HG02970 (cell line): ENCODE measurements around the gene ARHGAP15.

Experiments used
- ATAC-seq: cut with Tn5 transposase; IDR thresholded peaks from one replicate; pipeline ENCODE4 v1.9.1; 2021; ENCODE audit warnings: mild to moderate bottlenecking, moderate library complexity, moderate number of reproducible peaks; ENCODE audit not compliant: unreplicated experiment, low FRiP score

Gene ARHGAP15

DNA sequence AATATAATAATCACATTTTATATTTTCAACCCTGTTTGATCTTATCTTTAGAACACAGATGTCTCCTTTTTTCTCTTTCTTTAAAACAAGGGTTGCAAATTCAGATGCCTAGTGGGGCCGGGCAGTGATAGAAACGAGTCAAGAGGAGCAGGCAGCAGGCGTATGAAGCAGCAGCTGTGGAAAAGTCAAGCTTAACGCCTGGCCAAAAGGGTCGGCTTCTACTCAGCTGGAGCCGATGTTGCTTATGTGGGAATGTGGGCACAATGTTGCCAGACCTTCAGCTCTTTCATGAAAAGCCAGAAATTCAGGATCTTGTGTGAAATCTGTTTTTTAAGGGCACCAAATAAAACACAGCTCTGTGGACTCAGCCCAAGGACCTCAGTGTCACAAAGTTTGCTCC, 642.7 kb downstream of the ARHGAP15 start:
- ATAC-seq = no peak

DNA sequence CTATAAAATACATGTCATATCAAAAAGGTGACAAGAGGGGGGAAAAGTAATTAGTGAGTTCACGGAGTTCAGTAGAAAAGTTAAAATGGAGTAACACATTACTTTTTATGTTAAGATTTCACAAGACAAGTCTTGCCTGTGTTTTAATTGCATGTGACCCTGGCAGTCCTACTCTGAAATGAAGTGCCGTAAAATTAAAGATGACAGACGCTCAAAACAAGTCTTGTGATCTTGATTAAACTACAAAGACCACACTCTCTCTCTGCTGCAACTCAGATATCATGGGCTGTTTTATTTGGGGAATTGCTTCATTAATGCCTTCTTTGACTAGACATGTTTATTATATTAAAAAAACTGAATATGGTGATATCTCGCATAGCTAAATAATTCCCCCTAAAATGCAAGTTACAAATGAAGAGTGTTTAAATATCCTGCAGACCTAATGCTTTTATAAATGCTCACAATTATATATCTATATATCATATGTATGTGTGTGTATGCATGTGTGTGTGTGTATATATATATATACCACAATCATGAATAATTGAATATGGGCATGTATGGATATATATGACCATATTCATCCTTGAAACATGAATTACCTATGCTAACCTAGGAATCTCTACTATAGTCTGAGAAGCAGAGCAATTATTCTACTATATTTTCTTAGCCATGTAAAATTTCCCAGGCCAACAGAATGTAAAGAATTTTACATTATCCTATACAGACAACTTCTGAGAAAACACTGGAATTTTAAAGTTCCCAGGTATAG, 647.5 kb downstream of the ARHGAP15 start:
- ATAC-seq = no peak

DNA sequence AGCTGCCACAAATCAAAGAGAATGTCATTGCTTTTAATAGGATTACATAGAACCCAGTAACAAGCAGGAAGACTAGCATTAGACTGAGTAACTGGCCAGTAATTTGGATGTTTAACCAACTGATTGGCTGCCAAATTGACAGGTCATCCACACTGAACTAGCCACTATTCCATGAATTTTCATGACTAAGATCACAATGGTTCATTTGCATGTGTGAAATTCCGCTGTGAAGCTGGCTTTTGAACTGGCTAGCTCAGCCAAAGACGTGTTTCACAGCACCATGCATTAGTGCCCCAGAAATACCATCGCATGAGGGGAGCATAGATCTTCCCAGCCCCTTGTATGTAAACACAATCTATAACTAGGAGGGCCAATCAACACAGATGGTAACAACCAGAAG, 649.8 kb downstream of the ARHGAP15 start:
- ATAC-seq = no peak

DNA sequence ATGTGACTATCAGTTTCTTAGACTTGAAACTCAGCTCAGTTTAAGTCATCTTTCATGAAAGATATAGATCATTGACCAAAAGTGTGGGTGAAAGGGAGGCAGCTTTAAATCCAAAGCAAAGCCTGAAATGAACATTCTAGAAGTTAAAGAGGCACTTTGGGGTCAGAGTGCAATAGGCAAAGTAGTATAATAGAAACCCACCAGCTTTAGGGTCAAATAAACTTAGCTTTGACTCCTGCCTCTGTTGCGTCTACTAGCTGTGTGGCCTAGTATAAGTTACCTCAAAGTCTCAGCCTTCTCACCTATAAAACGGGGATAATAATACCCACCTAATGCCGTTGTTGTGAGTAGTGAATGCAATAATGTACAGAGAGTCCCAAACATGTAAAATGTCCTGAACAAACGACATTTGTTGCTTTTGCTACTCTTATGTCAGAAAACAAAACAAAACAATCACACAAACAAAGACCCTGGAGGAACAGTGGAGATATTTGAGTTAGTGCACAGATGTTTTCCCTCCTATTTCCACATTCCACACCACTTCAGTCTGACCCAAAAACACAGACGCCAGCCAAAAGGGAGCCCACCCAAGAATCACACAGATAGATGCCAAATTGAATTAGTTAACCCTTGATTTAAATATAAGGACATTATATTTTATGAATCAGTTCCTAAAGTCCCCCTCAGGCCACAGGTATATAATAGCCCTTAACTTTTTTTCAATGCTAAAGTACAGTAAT, 657.0 kb downstream of the ARHGAP15 start:
- ATAC-seq = no peak

DNA sequence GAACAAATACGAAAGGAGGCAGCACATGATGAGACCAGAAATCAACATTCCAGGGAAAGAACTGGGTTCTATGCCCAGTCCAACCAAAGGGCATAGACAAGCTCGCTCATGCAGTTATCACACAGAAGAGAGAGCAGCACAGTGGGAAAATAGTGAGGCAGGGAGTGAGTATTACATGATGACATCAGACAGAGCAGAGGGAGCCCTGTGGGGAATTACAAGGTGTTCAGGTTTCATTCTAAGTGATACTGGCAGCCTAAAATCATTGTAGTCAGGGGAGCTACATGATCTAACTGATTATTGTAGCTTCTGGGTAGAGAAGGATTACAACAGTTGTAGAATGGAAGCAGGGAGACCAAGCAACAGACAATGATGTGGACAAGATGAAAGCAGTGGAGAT, 658.5 kb downstream of the ARHGAP15 start:
- no peak for ATAC-seq

DNA sequence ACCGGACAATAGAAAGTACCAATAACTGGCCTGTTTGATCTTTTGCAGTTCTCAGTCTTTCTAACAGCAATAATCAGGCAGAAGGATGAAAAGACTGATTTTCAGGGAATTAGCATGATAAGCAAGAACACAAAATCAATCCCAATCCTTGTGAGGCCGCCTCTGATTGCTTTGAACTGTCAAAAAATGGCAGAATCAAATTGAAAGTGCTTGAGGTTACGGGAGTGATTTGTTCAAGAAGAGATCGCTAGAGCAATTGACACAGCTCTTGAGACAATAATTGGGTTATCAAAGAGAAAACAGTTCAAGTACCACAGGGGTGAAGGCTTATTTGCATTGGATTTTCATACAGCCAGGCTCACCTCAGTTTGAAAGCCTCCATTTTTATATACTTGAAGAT, 663.4 kb downstream of the ARHGAP15 start:
- no peak for ATAC-seq

DNA sequence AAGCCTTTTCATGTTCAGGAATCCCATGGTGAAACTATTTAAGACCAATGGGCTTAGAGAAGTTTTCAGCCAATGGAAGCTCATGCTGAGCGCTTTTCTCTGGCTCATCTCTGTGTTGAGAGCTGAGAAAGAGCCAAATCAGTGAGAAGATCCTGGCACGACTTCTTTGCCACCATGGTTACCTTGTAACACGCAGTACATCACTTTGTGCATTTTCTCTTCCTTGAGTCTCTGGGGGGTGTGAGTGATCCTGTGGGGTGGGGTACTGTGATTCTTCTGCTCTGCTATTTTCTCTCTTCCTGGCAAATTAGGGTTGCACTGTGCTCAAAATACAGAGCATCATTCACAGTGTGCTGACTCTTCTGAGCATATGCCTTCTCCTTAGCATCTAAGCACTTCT, 664.2 kb downstream of the ARHGAP15 start:
- no peak for ATAC-seq

DNA sequence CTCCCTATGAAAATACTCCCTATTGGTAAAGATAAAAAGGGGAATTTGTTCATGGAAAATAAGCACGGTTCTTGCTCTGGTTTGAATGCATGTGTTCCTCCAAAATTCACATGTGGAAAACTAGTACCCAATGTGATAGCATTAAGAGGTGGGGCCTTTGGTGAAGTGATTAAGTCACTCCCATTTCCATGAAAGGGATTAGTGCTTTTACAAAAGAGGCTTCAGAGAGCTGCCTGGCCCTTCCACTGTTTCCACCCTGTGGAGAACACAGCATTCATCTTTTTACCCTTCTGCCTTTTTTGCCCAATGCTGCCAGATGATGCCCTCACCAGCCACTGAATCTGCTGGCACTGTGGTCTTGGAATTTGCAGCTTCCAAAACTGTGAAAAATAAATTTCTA, 666.8 kb downstream of the ARHGAP15 start:
- no peak for ATAC-seq

DNA sequence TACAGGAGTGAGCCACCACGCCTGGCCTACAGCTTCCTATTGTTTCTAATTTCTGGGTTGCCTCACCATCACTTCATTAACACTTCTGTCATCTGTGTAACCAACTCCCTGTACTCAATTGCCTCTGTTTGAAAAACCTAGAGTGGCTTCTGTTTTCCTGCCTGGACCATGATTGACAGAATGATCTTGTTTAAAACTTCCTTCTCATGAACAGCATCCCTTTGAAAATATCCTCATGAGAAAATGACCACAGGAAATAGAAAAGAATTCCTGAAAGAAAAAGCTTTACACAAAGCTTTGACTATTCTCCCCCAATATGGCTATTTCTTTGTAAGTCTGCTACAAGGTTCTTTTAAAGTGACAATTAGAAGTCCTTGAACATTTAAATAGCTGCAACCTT, 672.3 kb downstream of the ARHGAP15 start:
- ATAC-seq = no peak

DNA sequence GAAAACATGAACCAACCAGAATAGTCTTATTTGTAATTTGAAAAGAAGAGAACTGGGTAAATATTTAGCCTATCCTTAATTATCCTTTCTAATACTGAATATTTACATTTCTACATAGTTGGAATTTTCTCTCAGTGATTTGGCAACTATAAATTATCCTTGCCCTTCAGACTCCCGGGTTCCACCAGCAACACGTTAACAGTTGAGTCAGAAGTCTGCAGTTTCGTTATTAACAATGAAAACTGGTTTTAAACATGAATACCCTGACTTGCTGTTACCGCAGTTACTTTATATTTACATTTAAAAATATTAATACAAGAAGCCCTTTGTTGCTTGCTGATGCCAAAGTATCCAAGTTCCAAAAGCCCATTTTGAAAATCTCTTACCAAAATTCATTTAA, 673.0 kb downstream of the ARHGAP15 start:
- no peak for ATAC-seq

DNA sequence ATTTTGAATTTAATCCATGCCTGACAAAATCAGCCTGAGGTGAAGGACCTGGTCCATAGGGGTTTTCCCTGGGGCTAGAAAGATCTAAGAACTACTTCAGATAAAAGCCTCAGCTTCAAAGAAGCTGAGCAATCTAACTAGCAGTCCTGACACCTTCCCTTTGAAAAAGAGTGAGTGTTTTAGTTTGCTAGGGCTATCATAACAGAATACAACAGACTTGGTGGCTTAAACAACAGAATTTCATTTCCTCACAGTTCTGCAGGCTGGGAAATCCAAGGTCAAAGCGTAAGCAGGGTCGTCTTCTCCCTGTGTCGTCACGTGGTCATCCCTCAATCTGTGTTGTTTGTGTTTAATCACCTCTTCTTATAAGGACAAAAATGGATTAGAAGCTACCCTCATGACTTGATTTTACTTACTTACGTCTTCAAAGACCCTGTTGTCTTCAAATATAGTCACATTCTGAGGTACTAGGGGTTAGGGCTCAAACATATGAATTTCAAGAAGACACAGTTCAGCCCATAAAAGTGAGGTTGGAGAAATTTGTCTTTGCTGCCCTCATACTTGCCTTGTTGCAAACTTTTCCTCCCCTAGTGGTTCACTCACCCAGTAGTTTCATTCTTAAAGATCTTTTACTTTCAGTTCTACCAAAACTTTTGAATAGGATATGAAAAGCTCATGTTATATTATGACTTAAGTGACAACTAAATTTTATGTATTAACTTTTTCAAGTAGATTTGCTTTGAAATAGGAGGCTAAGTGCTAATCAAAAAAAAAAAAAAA, 673.8 kb downstream of the ARHGAP15 start:
- peak; percentile 71 for ATAC-seq

DNA sequence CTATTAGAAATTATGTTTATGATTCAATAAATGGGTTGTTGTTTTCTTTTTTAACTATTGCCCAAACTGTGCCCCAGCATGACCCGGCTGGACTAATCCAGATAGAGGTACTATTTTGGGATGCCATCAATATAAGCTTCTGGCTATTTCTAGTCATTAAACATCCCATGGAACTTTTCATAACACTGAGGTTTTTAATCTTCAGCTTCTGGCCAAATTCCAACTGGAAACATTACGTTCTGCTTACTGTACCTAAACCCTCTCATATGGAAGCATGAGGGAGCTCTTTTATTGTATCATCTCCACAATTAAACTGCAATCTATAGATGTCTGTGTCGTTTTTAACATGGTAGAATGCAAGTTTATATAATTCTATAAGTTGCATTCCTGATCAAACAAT, 674.7 kb downstream of the ARHGAP15 start:
- no peak for ATAC-seq

DNA sequence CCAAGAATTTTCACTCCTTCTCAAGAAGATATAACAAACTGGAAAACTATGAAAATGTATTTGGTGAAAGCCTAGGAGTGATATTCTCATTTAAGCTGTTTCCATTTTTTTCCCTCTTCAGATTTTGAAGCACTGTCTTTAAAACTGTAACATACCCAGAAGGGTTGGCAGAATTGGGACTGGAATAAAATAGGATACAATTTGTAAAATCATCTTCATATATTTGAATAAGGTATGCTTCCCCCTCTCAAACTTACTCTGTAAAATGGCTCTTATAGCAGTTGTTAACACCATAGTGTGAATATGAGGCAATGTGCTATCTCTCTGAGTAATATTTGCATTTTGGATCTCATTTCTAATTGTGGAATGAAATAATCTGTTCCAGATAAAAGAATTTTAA, 676.4 kb downstream of the ARHGAP15 start:
- no peak for ATAC-seq

DNA sequence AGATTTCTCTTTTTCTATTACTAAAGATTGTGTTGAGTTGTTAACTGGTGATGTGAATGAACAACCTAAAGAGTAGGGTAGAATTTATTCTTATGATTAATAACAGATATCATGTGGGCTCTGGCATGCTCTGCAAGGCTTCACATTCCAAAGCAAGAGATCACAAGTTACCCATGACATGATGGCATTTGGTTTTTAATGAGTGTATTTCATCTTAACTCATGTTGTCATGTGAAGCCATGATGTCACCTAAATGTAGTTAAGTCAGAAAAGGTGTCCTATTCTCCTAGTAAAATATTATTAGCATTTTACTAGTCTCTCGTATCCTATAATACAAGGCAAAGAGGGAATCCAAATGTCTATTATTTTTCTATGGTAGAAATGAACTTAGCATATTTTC, 678.0 kb downstream of the ARHGAP15 start:
- ATAC-seq = no peak

DNA sequence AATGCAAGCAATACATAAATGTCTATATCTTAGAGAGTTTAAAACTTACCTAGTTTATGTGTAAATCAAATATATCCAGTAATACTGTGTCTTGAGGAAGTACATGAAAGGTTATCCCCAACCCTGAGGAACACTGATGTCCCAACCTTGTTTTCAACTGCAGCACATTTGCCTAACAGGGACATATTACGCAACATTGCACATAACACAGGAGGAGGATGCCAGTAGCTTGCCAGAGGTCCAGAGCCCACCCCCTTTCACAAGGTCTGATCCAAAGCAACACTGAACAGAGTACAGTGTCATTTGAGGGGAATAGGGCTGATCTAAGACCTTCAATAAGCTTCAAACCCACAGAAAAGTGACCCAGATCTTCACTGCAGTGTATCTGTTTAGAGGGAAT, 678.5 kb downstream of the ARHGAP15 start:
- ATAC-seq = no peak

DNA sequence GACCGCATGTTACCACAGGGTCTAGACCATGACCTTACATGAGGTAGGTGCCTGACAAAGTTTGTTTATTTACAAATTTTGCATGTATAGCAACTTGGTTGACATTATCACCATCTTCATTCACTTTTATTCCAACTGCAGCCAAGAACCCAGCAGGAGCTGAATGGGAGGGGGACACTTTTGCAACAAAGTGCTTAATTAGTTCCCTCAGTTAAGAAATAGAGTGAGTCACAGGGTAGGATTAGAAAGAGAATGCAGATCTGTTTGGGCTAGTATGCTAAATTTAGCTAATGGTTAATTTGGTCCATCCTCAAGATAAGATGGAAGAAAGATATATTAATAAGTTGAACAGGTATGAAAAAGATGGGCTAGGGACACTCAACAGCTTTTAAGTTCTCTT, 678.9 kb downstream of the ARHGAP15 start:
- no peak for ATAC-seq

DNA sequence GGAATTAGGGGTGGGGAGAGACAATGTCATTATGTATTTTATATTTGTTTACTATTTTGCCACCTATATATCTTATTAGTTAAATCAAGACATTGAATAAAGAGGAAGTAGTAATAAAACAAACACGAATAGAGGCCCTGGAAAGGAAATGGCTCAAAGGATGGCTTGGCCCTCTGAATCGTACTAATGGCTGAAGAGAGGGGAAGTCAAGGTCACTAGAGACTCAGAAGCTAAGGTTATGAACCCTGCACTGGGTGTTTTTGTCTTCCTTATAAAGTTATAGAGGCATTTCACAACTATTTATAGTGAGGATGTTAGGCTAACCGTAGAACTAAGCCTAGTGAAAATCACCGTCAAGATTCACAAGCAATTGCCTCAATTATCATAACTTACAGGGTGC, 685.9 kb downstream of the ARHGAP15 start:
- no peak for ATAC-seq

DNA sequence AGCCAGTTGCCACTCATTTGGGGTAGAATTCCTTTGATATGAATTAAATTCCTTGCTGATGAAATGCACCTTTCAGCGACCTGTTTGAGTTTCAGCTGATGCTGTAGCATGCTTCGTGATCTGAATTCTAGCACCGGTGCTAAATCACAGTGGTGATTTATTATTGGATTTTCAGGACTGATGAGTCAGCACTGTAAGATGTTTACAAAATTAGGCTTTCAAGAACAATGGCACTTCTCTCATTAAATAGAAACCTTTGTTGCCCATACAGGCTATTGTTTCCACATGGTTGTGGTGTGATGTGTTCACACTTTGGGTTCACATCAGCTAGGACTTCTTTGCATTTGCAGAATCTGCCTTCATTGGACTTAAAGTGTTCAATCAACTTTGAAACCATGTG, 687.7 kb downstream of the ARHGAP15 start:
- no peak for ATAC-seq
